Measurements from ENCODE around the gene NRG2.

NRG2 gene

DNA sequence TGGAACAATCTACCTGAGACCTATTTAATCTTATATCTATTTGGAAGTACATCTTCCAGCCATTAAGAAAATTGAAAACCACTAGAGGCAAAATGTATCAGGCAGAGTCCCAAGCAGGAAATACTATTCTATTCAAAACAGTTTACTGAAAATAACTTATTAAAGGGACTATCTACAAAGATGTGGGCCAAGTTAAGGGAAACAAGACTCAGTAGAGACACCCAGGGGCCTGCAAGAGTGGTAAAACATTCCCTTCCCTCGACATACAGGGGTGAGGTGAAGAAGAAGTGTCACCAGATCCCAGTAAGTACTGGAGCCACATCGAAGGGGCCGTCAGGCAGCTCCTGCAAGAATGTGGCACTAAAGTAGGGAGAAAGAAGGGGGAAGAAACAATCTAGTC is 12.1 kb upstream of the NRG2 start:
- no peak for TF ChIP-seq POLR2AphosphoS5 (IDR thresholded peaks at IDR 0.05; ENCODE audit: low read depth, low read length)
- TF ChIP-seq, protein P1, sequence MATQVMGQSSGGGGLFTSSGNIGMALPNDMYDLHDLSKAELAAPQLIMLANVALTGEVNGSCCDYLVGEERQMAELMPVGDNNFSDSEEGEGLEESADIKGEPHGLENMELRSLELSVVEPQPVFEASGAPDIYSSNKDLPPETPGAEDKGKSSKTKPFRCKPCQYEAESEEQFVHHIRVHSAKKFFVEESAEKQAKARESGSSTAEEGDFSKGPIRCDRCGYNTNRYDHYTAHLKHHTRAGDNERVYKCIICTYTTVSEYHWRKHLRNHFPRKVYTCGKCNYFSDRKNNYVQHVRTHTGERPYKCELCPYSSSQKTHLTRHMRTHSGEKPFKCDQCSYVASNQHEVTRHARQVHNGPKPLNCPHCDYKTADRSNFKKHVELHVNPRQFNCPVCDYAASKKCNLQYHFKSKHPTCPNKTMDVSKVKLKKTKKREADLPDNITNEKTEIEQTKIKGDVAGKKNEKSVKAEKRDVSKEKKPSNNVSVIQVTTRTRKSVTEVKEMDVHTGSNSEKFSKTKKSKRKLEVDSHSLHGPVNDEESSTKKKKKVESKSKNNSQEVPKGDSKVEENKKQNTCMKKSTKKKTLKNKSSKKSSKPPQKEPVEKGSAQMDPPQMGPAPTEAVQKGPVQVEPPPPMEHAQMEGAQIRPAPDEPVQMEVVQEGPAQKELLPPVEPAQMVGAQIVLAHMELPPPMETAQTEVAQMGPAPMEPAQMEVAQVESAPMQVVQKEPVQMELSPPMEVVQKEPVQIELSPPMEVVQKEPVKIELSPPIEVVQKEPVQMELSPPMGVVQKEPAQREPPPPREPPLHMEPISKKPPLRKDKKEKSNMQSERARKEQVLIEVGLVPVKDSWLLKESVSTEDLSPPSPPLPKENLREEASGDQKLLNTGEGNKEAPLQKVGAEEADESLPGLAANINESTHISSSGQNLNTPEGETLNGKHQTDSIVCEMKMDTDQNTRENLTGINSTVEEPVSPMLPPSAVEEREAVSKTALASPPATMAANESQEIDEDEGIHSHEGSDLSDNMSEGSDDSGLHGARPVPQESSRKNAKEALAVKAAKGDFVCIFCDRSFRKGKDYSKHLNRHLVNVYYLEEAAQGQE (IDR thresholded peaks at IDR 0.05; ENCODE audit: insufficient read depth in 1 of 2, low read depth in 2 of 2, low read length in 2 of 2) = no peak
- no peak for TF ChIP-seq FOXP2 (optimal IDR thresholded peaks at IDR 0.05; ENCODE audit: borderline replicate concordance, extremely low read depth, extremely low read length, insufficient read depth)
- TF ChIP-seq SIN3A (IDR thresholded peaks at IDR 0.05; ENCODE audit: borderline replicate concordance, insufficient read depth, low read length) = no peak
- TF ChIP-seq TAF1 (IDR thresholded peaks at IDR 0.05; ENCODE audit: borderline replicate concordance, insufficient read depth, low read length) = no peak

DNA sequence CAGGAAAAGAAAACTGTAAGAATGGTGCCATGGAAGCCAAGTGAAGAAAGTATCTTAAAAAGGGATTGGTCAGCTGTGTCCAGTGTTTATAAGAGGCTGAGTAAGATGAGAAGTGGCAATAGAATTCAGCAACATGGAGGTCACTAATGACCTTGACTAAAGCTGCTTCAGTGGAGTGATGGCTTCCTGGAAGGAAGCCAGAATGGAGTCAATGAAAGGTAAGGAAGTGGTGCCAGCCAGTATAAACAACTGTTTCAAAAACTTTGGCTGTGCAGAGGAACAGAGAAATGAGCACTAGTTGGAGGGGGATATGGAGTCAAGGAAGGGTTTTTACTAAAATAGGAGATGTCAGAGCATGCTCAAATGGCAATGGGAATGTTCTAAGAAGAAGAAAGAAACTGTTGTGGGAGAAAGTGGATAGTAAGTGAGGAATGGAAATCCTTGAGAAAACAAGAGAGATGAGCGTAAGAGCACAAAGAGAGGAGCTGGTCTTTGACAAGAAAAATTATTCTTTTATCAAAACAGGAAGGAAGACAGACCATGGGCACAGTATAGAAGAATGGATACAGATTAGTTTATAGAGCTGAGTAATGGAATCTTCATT is 11.1 kb upstream of the NRG2 start:
- TF ChIP-seq POLR2AphosphoS5 (IDR thresholded peaks at IDR 0.05; ENCODE audit: low read depth, low read length) (no peak), TAF1 (IDR thresholded peaks at IDR 0.05; ENCODE audit: borderline replicate concordance, insufficient read depth, low read length) (no peak), FOXP2 (optimal IDR thresholded peaks at IDR 0.05; ENCODE audit: borderline replicate concordance, extremely low read depth, extremely low read length, insufficient read depth) (no peak), SIN3A (IDR thresholded peaks at IDR 0.05; ENCODE audit: borderline replicate concordance, insufficient read depth, low read length) (no peak)
- TF ChIP-seq, protein P1 (IDR thresholded peaks at IDR 0.05; ENCODE audit: insufficient read depth in 1 of 2, low read depth in 2 of 2, low read length in 2 of 2) = no peak

DNA sequence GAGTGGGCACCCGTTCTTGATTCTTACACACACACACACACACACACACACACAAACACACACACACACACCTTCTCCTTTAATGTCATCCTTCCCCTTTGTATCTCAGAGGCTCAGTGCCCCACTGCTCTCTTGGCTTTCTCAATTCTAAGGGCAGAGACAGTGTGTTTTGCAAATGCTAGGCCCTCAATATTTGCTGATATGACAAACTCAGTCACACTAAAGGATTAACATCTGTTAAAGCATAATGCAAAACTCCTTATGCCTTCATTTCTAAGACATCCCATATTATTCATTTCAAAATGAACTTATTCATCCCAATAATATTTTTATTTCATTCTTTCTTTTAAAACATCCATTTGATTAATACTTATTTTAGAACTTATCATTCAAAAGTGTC is 8.9 kb upstream of the NRG2 start:
- TF ChIP-seq TAF1 (IDR thresholded peaks at IDR 0.05; ENCODE audit: borderline replicate concordance, insufficient read depth, low read length) (no peak), FOXP2 (optimal IDR thresholded peaks at IDR 0.05; ENCODE audit: borderline replicate concordance, extremely low read depth, extremely low read length, insufficient read depth) (no peak), SIN3A (IDR thresholded peaks at IDR 0.05; ENCODE audit: borderline replicate concordance, insufficient read depth, low read length) (no peak), POLR2AphosphoS5 (IDR thresholded peaks at IDR 0.05; ENCODE audit: low read depth, low read length) (no peak)
- TF ChIP-seq, protein P1 (IDR thresholded peaks at IDR 0.05; ENCODE audit: insufficient read depth in 1 of 2, low read depth in 2 of 2, low read length in 2 of 2) = no peak

DNA sequence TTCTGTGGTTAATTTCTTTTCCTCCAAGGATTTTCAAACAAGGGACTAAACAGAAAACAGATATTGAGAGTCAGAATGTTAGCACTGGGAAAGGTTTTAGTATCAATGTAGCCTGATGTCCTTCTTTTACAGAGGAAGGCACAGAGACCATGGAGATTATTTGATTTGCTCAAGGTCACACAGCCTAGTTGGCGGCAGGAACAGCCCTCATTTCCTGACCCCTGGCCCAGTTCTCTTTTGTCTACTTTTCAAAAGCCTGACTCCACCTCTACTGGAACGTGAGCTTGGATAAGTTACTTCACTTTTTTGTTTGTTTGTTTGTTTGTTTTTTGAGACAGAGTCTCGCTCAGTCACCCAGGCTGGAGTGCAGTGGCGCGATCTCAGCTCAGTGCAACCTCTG is 6.6 kb upstream of the NRG2 start:
- TF ChIP-seq, protein P1 (IDR thresholded peaks at IDR 0.05; ENCODE audit: insufficient read depth in 1 of 2, low read depth in 2 of 2, low read length in 2 of 2) = no peak
- no peak for TF ChIP-seq SIN3A (IDR thresholded peaks at IDR 0.05; ENCODE audit: borderline replicate concordance, insufficient read depth, low read length)
- no peak for TF ChIP-seq TAF1 (IDR thresholded peaks at IDR 0.05; ENCODE audit: borderline replicate concordance, insufficient read depth, low read length)
- TF ChIP-seq FOXP2 (optimal IDR thresholded peaks at IDR 0.05; ENCODE audit: borderline replicate concordance, extremely low read depth, extremely low read length, insufficient read depth) = no peak
- no peak for TF ChIP-seq POLR2AphosphoS5 (IDR thresholded peaks at IDR 0.05; ENCODE audit: low read depth, low read length)

Data from PFSK-1 (cell line).